HCT116 (cell line): ENCODE measurements around the gene CENPS. TPM values are rescaled to one million over a fixed set of nuclear protein-coding genes. Genes with fewer than 3 reads are reported as not detected.

ENCODE experiments used
- ATAC-seq: fragments of 200-7000 bp; cut with Tn5 transposase; 2 replicates; pipeline ENCODE4 v1.9.1; 2020; ENCODE audit warnings: mild to moderate bottlenecking, moderate library complexity
- BruUV-seq: library from RNA; stranded (reverse); fragments of 400-500 nt; replicated peaks from 2 replicates; lab custom pipeline; 2021; lab: Mats Ljungman, UMichigan
- CTCF ChIA-PET: fragments of 300-600 bp; sonication (Branson Sonifier 250); formaldehyde crosslinking; loops from one replicate; lab custom pipeline; 2021; ENCODE audit warnings: antibody characterized with exemption; lab: Charles Lee
- POLR2A ChIA-PET: fragments of 300-600, 350-600 bp; sonication (Branson Sonifier 250); formaldehyde crosslinking; loops from one replicate; lab custom pipeline; 2021; ENCODE audit warnings: antibody characterized with exemption; lab: Charles Lee
- RAD21 ChIA-PET, 2 experiments: fragments of 300-600 bp; sonication (Branson Sonifier 250); formaldehyde crosslinking; loops; one replicate each; lab custom pipeline; 2023; ENCODE audit warnings: low total read pairs in 2 of 2; ENCODE audit not compliant: uncharacterized antibody in 2 of 2, unreplicated experiment in 2 of 2, low non-redundant PET in 1 of 2; lab: Charles Lee
- DNase-seq: peaks from one replicate; pipeline ENCODE4 v3.0.0-alpha.2; 2010; ENCODE audit warnings: low read depth, low spot score
- H2AFZ ChIP-seq: fragments of 200-600 bp; shearing (Covaris generic), sonication (generic); 2 replicates; pipeline ENCODE4 v1.6.1; 2017; ENCODE audit warnings: low read depth, mixed run types, mixed read lengths, antibody characterized with exemption, low read length; ENCODE audit not compliant: poor library complexity, severe bottlenecking
- H3K27ac ChIP-seq: 2 replicates; pipeline ENCODE4 v1.5.1; 2012; ENCODE audit warnings: low read depth, low read length
- H3K27me3 ChIP-seq: fragments of 200-600 bp; sonication (generic); 2 replicates; pipeline ENCODE4 v1.6.1; 2016; ENCODE audit warnings: mixed run types, low read length, mixed read lengths; ENCODE audit not compliant: insufficient read depth
- H3K36me3 ChIP-seq, 2 experiments: fragments of 200-500 bp in 1 of 2; fragments of 200-600 bp in 1 of 2; sonication (Bioruptor generic) in 1 of 2; sonication (generic) in 1 of 2; 2 replicates each; pipeline versions ENCODE4 v1.5.1 to v1.6.1; 2014 to 2016; ENCODE audit warnings: low read length in 2 of 2, inconsistent platforms in 1 of 2, mixed read lengths in 1 of 2, mixed run types in 1 of 2; ENCODE audit not compliant: insufficient read depth in 2 of 2, control insufficient read depth in 1 of 2
- H3K4me1 ChIP-seq, 2 experiments: fragments of 200-600 bp in 1 of 2; sonication (generic) in 1 of 2; 2 replicates each; pipeline versions ENCODE4 v1.5.1 to v1.6.1; 2012 to 2017; ENCODE audit warnings: low read length in 2 of 2, inconsistent platforms in 1 of 2, mild to moderate bottlenecking in 1 of 2, mixed read lengths in 1 of 2, mixed run types in 1 of 2, moderate library complexity in 1 of 2; ENCODE audit not compliant: insufficient read depth in 2 of 2, control insufficient read depth in 1 of 2
- H3K4me2 ChIP-seq: fragments of 200-600 bp; sonication (generic); 2 replicates; pipeline ENCODE4 v1.6.1; 2017; ENCODE audit warnings: mixed run types, low read length, mixed read lengths
- H3K4me3 ChIP-seq, 2 experiments: fragments of 200-600 bp in 1 of 2; sonication (generic) in 1 of 2; replicated peaks in 1 of 2; 2 replicates each; pipeline ENCODE4 v1.5.1; 2011 to 2016; ENCODE audit warnings: low read length in 2 of 2, control low read depth in 1 of 2, low read depth in 1 of 2, mild to moderate bottlenecking in 1 of 2, mixed read lengths in 1 of 2, mixed run types in 1 of 2
- H3K79me2 ChIP-seq: fragments of 200-600 bp; sonication (generic); 2 replicates; pipeline ENCODE4 v1.6.1; 2017; ENCODE audit warnings: mild to moderate bottlenecking, mixed run types, low read length, moderate library complexity, mixed read lengths; ENCODE audit not compliant: insufficient read depth
- H3K9ac ChIP-seq: fragments of 200-600 bp; sonication (generic); 2 replicates; pipeline ENCODE4 v1.6.1; 2016; ENCODE audit warnings: low read length, mixed read lengths
- H3K9me2 ChIP-seq: fragments of 200-600 bp; sonication (generic), shearing (Covaris generic); 2 replicates; pipeline ENCODE4 v1.6.1; 2017; ENCODE audit warnings: mixed run types, mild to moderate bottlenecking, moderate library complexity; ENCODE audit not compliant: insufficient read depth
- H3K9me3 ChIP-seq, 2 experiments: fragments of 200-500 bp in 1 of 2; fragments of 200-600 bp in 1 of 2; sonication (Bioruptor generic) in 1 of 2; sonication (generic) in 1 of 2; 2 replicates each; pipeline ENCODE4 v1.6.1; 2014 to 2017; ENCODE audit warnings: low read length in 2 of 2, mixed read lengths in 2 of 2, inconsistent platforms in 1 of 2, low read depth in 1 of 2, mild to moderate bottlenecking in 1 of 2, mixed run types in 1 of 2, moderate library complexity in 1 of 2; ENCODE audit not compliant: control insufficient read depth in 1 of 2, insufficient read depth in 1 of 2
- H4K20me1 ChIP-seq: fragments of 200-600 bp; sonication (generic), shearing (Covaris generic); 2 replicates; pipeline ENCODE4 v1.6.1; 2017; ENCODE audit warnings: mixed run types, mild to moderate bottlenecking, moderate library complexity; ENCODE audit not compliant: insufficient read depth
- CBX3 ChIP-seq: IDR thresholded peaks from 2 replicates; pipeline ENCODE4 v1.6.1; 2012; ENCODE audit warnings: low read depth
- CEBPB ChIP-seq: IDR thresholded peaks from 2 replicates; pipeline ENCODE4 v1.6.1; 2012; ENCODE audit warnings: low read depth
- EZH2phosphoT487 ChIP-seq: fragments of 200-600 bp; IDR thresholded peaks from 2 replicates; pipeline ENCODE4 v1.6.1; 2018; ENCODE audit warnings: antibody characterized with exemption, borderline replicate concordance
- FOSL1 ChIP-seq: IDR thresholded peaks from 2 replicates; pipeline ENCODE4 v1.6.1; 2012; ENCODE audit warnings: low read depth
- POLR2AphosphoS5 ChIP-seq: IDR thresholded peaks from 2 replicates; pipeline ENCODE4 v1.6.1; 2011; ENCODE audit warnings: mild to moderate bottlenecking, low read depth, low read length, moderate library complexity
- RAD21 ChIP-seq: IDR thresholded peaks from 2 replicates; pipeline ENCODE4 v1.6.1; 2012; ENCODE audit warnings: low read depth, mild to moderate bottlenecking
- SP1 ChIP-seq: IDR thresholded peaks from 2 replicates; pipeline ENCODE4 v1.6.1; 2012; ENCODE audit warnings: low read depth
- SRF ChIP-seq: IDR thresholded peaks from 2 replicates; pipeline ENCODE4 v1.6.1; 2012; ENCODE audit warnings: low read depth
- YY1 ChIP-seq: IDR thresholded peaks from 2 replicates; pipeline ENCODE4 v1.6.1; 2011; ENCODE audit warnings: low read length, low read depth, moderate library complexity, mild to moderate bottlenecking; ENCODE audit not compliant: insufficient replicate concordance; ENCODE audit errors: extremely low read depth
- ZNF274 ChIP-seq: fragments of 200-500 bp; sonication (Bioruptor generic); IDR thresholded peaks from 2 replicates; pipeline ENCODE4 v1.6.1; 2014; ENCODE audit warnings: mild to moderate bottlenecking, low read depth, low read length, inconsistent platforms
- intact Hi-C: fragments of 100-400 bp; cut with micrococcal nuclease; formaldehyde crosslinking; loops from 2 replicates; pipeline ENCODE4 v1.10.0; 2022
- total RNA-seq: library from RNA; stranded (reverse); gene quantifications from one replicate; pipeline ENCODE4 v1.2.1, GENCODE V29; 2021; ENCODE audit not compliant: unreplicated experiment
- TF ChIP-seq, protein P1 (sequence below): IDR thresholded peaks from 2 replicates; pipeline ENCODE4 v1.6.1; 2012
- TF ChIP-seq, protein P2 (sequence below): IDR thresholded peaks from 2 replicates; pipeline ENCODE4 v1.6.1; 2011; ENCODE audit warnings: mild to moderate bottlenecking, low read length, moderate library complexity; ENCODE audit not compliant: insufficient replicate concordance; ENCODE audit errors: extremely low read depth

Gene CENPS
- total RNA-seq, 1 experiment from 2014 or later = 21.9 TPM

DNA sequence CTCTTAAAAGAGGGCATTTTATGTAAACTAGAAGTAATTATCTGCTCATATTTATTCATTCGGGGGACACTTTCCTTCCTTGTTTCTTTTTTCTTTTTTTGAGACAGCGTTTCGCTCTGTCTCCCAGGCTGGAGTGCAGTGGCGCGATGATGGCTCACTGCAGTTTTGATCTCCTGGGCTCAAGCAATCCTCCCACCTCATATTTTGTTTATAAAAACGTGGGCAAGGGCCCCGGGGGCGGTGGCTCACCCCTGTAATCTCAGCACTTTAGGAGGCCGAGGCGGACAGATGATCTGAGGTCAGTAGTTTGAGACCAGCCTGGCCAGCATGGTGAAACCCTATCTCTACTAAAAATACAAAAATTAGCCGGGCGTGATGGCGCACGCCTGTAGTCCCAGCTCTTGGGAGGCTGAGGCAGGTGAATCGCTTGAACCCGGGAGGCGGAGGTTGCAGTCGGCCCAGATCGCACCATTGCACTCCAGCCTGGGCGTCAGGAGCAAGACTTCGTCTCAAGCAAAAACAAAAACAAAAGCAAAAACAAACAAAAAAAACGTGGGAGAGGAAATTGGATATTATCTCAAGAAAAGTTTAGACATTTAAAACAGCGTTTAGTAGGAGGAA, 43.0 kb downstream of the CENPS start:
- H3K79me2 ChIP-seq = peaks cover 68% of the 10 kb centered on the region
- H3K9me2 ChIP-seq = no peaks in the 10 kb centered on the region
- peaks cover 10 to 11% of the 10 kb centered on the region in 2 experiments for H3K36me3 ChIP-seq
- peaks cover 0 to 36% of the 10 kb centered on the region in 2 experiments; a peak in 3 of 4 replicates for H3K4me1 ChIP-seq
- intact Hi-C loops = no loop called here
- H3K27ac ChIP-seq = peak overlapping the region; percentile 25; the same call in 1 of the 2 replicates
- H3K4me2 ChIP-seq = peak overlapping the region; percentile 94; the same call in 1 of the 2 replicates
- ChIA-PET CTCF (no interaction called here), RAD21 (no interaction called here), POLR2A (no interaction called here)
- DNase-seq = no peak
- no peak for ATAC-seq
- H3K4me3 ChIP-seq = no peak overlapping the region
- H3K27me3 ChIP-seq = no peaks in the 10 kb centered on the region
- H3K9ac ChIP-seq = no peak overlapping the region
- no TSS peak for BruUV-seq
- H2AFZ ChIP-seq = peak overlapping the region; percentile 96
- TF ChIP-seq, protein P1, sequence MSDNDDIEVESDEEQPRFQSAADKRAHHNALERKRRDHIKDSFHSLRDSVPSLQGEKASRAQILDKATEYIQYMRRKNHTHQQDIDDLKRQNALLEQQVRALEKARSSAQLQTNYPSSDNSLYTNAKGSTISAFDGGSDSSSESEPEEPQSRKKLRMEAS = no peak
- no peak for TF ChIP-seq EZH2phosphoT487
- TF ChIP-seq FOSL1 = no peak
- no peak for TF ChIP-seq CEBPB
- TF ChIP-seq, protein P2, sequence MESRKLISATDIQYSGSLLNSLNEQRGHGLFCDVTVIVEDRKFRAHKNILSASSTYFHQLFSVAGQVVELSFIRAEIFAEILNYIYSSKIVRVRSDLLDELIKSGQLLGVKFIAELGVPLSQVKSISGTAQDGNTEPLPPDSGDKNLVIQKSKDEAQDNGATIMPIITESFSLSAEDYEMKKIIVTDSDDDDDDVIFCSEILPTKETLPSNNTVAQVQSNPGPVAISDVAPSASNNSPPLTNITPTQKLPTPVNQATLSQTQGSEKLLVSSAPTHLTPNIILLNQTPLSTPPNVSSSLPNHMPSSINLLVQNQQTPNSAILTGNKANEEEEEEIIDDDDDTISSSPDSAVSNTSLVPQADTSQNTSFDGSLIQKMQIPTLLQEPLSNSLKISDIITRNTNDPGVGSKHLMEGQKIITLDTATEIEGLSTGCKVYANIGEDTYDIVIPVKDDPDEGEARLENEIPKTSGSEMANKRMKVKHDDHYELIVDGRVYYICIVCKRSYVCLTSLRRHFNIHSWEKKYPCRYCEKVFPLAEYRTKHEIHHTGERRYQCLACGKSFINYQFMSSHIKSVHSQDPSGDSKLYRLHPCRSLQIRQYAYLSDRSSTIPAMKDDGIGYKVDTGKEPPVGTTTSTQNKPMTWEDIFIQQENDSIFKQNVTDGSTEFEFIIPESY = no peak
- no peak for TF ChIP-seq SP1
- TF ChIP-seq POLR2AphosphoS5 = no peak
- TF ChIP-seq YY1 = no peak
- TF ChIP-seq CBX3 = no peak
- no peak for TF ChIP-seq ZNF274
- TF ChIP-seq RAD21 = no peak
- TF ChIP-seq SRF = no peak
- no peaks in the 10 kb centered on the region for H4K20me1 ChIP-seq
- H3K9me3 ChIP-seq = no peaks in the 10 kb centered on the region
